H9 (cell line): ENCODE measurements around the gene SMARCC1. TPM values are rescaled to one million over a fixed set of nuclear protein-coding genes. Genes with fewer than 3 reads are reported as not detected.

Experiments used
- DNase-seq: peaks from one replicate; pipeline ENCODE4 v3.0.0-alpha.2; 2017
- H2AFZ ChIP-seq: one replicate; pipeline ENCODE4 v1.6.1; 2013; ENCODE audit warnings: mild to moderate bottlenecking, low read length, control low read depth, moderate library complexity
- H2AK5ac ChIP-seq: 2 replicates; pipeline ENCODE4 v1.6.1; 2013; ENCODE audit warnings: low read length, control low read depth, mixed read lengths; ENCODE audit not compliant: insufficient read length
- H2BK120ac ChIP-seq: one replicate; pipeline ENCODE4 v1.6.1; 2013; ENCODE audit warnings: low read depth, mild to moderate bottlenecking, low read length, control low read depth, inconsistent platforms; ENCODE audit not compliant: poor library complexity, severe bottlenecking
- H2BK12ac ChIP-seq: 2 replicates; pipeline ENCODE4 v1.6.1; 2013; ENCODE audit warnings: low read length, control low read depth, mixed read lengths, low read depth; ENCODE audit not compliant: insufficient read length
- H2BK15ac ChIP-seq: 2 replicates; pipeline ENCODE4 v1.6.1; 2013; ENCODE audit warnings: low read depth, low read length, control low read depth
- H2BK20ac ChIP-seq: one replicate; pipeline ENCODE4 v1.6.1; 2013; ENCODE audit warnings: low read depth, mild to moderate bottlenecking, low read length, control low read depth, inconsistent platforms; ENCODE audit not compliant: poor library complexity, severe bottlenecking
- H2BK5ac ChIP-seq: 2 replicates; pipeline ENCODE4 v1.6.1; 2013; ENCODE audit warnings: low read length, control low read depth, mixed read lengths; ENCODE audit not compliant: insufficient read length
- H3K14ac ChIP-seq: 2 replicates; pipeline ENCODE4 v1.6.1; 2013; ENCODE audit warnings: low read length, control low read depth; ENCODE audit not compliant: insufficient read depth
- H3K18ac ChIP-seq: 2 replicates; pipeline ENCODE4 v1.6.1; 2013; ENCODE audit warnings: low read depth, mild to moderate bottlenecking, mixed read lengths, low read length, control low read depth; ENCODE audit not compliant: insufficient read length
- H3K23ac ChIP-seq: 2 replicates; pipeline ENCODE4 v1.6.1; 2013; ENCODE audit warnings: low read length, control low read depth, mixed read lengths, low read depth; ENCODE audit not compliant: insufficient read length
- H3K23me2 ChIP-seq: 2 replicates; pipeline ENCODE4 v1.6.1; 2013; ENCODE audit warnings: low read depth, mild to moderate bottlenecking, mixed read lengths, low read length, control low read depth; ENCODE audit not compliant: insufficient read length, poor library complexity, severe bottlenecking
- H3K27ac ChIP-seq: 2 replicates; pipeline ENCODE4 v1.5.1; 2013; ENCODE audit warnings: low read length, control low read depth, mixed read lengths, low read depth; ENCODE audit not compliant: insufficient read length
- H3K27me3 ChIP-seq: 2 replicates; pipeline ENCODE4 v1.6.1; 2013; ENCODE audit warnings: low read length, control low read depth, inconsistent platforms; ENCODE audit not compliant: insufficient read depth
- H3K4ac ChIP-seq: 2 replicates; pipeline ENCODE4 v1.6.1; 2013; ENCODE audit warnings: low read depth, mild to moderate bottlenecking, control low read depth, inconsistent platforms, low read length, moderate library complexity
- H3K4me1 ChIP-seq: 2 replicates; pipeline ENCODE4 v1.6.1; 2013; ENCODE audit warnings: low read length, control low read depth, inconsistent platforms; ENCODE audit not compliant: insufficient read depth
- H3K4me2 ChIP-seq: 2 replicates; pipeline ENCODE4 v1.6.1; 2013; ENCODE audit warnings: low read length, control low read depth, mixed read lengths; ENCODE audit not compliant: insufficient read length, insufficient read depth
- H3K56ac ChIP-seq: 2 replicates; pipeline ENCODE4 v1.6.1; 2013; ENCODE audit warnings: low read depth, mild to moderate bottlenecking, mixed read lengths, low read length, control low read depth; ENCODE audit not compliant: insufficient read length
- H3K79me1 ChIP-seq: 2 replicates; pipeline ENCODE4 v1.6.1; 2013; ENCODE audit warnings: low read depth, mild to moderate bottlenecking, moderate library complexity, low read length, control low read depth, inconsistent platforms; ENCODE audit not compliant: insufficient read depth, poor library complexity, severe bottlenecking
- H3K79me2 ChIP-seq: 2 replicates; pipeline ENCODE4 v1.6.1; 2013; ENCODE audit warnings: low read length, control low read depth, inconsistent platforms; ENCODE audit not compliant: insufficient read depth
- H3K9ac ChIP-seq: 2 replicates; pipeline ENCODE4 v1.6.1; 2013; ENCODE audit warnings: low read length, control low read depth, mixed read lengths; ENCODE audit not compliant: insufficient read length; ENCODE audit errors: extremely low read depth
- H3K9me3 ChIP-seq: one replicate; pipeline ENCODE4 v1.6.1; 2013; ENCODE audit warnings: low read depth, low read length, inconsistent platforms; ENCODE audit not compliant: control insufficient read depth
- H3T11ph ChIP-seq: one replicate; pipeline ENCODE4 v1.6.1; 2013; ENCODE audit warnings: mild to moderate bottlenecking, low read length, control low read depth, inconsistent platforms
- H4K20me1 ChIP-seq: one replicate; pipeline ENCODE4 v1.6.1; 2013; ENCODE audit not compliant: control insufficient read depth, insufficient read length, insufficient read depth
- H4K5ac ChIP-seq: 2 replicates; pipeline ENCODE4 v1.6.1; 2013; ENCODE audit warnings: low read depth, mild to moderate bottlenecking, mixed read lengths, low read length, control low read depth; ENCODE audit not compliant: insufficient read length
- H4K8ac ChIP-seq: replicated peaks from 2 replicates; pipeline ENCODE4 v1.6.1; 2013; ENCODE audit warnings: low read length, control low read depth, mixed read lengths, low read depth; ENCODE audit not compliant: insufficient read length
- H4K91ac ChIP-seq: 2 replicates; pipeline ENCODE4 v1.6.1; 2013; ENCODE audit warnings: low read depth, mild to moderate bottlenecking, moderate library complexity, mixed read lengths, low read length, control low read depth; ENCODE audit not compliant: insufficient read length
- H3K27ac Mint-ChIP-seq, 3 experiments: 2 replicates in 2 of 3; 3 replicates in 1 of 3; pipeline ENCODE4 v1.8.0; 2020 to 2021; ENCODE audit warnings: mixed read lengths in 3 of 3, mild to moderate bottlenecking in 1 of 3, moderate library complexity in 1 of 3
- H3K27me3 Mint-ChIP-seq: 2 replicates; pipeline ENCODE4 v1.8.0; 2021; ENCODE audit warnings: low read depth, mild to moderate bottlenecking, moderate library complexity, mixed read lengths
- H3K36me3 Mint-ChIP-seq, 3 experiments: 2 replicates in 2 of 3; 3 replicates in 1 of 3; pipeline ENCODE4 v1.8.0; 2020 to 2021; ENCODE audit warnings: low read depth in 3 of 3, mixed read lengths in 3 of 3; ENCODE audit not compliant: insufficient read depth in 1 of 3
- H3K4me1 Mint-ChIP-seq, 2 experiments: 2 replicates each; pipeline ENCODE4 v1.8.0; 2020; ENCODE audit warnings: mixed read lengths in 2 of 2
- H3K4me3 Mint-ChIP-seq, 2 experiments: 2 replicates in 1 of 2; 3 replicates in 1 of 2; pipeline ENCODE4 v1.8.0; 2020 to 2021; ENCODE audit warnings: mild to moderate bottlenecking in 2 of 2, mixed read lengths in 2 of 2, moderate library complexity in 1 of 2
- H3K9me3 Mint-ChIP-seq, 2 experiments: 2 replicates in 1 of 2; 3 replicates in 1 of 2; pipeline ENCODE4 v1.8.0; 2020; ENCODE audit warnings: mild to moderate bottlenecking in 2 of 2, mixed read lengths in 2 of 2, moderate library complexity in 1 of 2
- WGBS: extraction: QIAGEN DNeasy Blood & Tissue Kit; methylation state at CpG from one replicate; pipeline ENCODE4 v1.1.7; 2013; ENCODE audit warnings: missing lambda C conversion rate, low lambda C conversion rate, mixed read lengths; ENCODE audit not compliant: insufficient read length; ENCODE audit errors: extremely low coverage; 5-methylcytosine and 5-hydroxymethylcytosine counted together
- total RNA-seq: library from RNA; stranded (reverse); gene quantifications from 2 replicates; pipeline ENCODE4 v1.2.1, GENCODE V29; 2021
- TF ChIP-seq, protein P1 (sequence below): fragments of 200-600 bp; sonication (generic); conservative IDR thresholded peaks from 3 replicates; pipeline ENCODE4 v1.8.0; 2021; ENCODE audit warnings: antibody characterized with exemption, mild to moderate bottlenecking

SMARCC1 gene
- total RNA-seq, 1 experiment from 2014 or later: 274 TPM

DNA sequence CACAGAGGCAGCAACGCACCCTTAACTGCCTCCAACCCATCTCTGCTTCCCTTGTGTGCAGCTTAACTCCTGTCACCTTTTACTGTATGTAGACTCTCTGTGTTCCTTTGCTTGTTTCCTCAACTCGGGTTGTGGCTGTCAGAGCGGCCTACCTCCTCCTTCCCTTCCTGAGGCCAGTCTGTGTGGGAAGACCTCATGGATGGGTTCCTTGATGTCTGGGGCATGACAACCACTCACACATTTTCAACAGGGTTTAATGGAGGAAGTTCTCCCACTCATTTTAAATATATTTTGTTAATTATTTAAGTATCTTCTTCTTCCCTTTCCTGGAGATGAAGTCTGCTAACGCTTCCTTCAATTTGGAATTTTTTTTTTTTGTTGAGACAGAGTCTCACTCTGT lies 201.2 kb downstream of the SMARCC1 start:
- H2BK120ac ChIP-seq: no peak overlapping the region
- no peak overlapping the region for H2BK5ac ChIP-seq
- H3K23me2 ChIP-seq: peaks cover 11% of the 10 kb centered on the region
- no peak overlapping the region for H2AK5ac ChIP-seq
- H4K8ac ChIP-seq: no peak overlapping the region
- peaks cover 13% of the 10 kb centered on the region; the same call in 1 of the 2 replicates for H3K27me3 ChIP-seq
- no peak overlapping the region for H3K4ac ChIP-seq
- WGBS: no CpG with 5 or more reads among the region's 4 CpGs
- H3K56ac ChIP-seq: no peak overlapping the region
- no peak overlapping the region for H3K4me2 ChIP-seq
- no peaks in the 10 kb centered on the region for H3K79me2 ChIP-seq
- no peak overlapping the region for H3K9ac ChIP-seq
- H3K14ac ChIP-seq: no peak overlapping the region
- TF ChIP-seq, protein P1, sequence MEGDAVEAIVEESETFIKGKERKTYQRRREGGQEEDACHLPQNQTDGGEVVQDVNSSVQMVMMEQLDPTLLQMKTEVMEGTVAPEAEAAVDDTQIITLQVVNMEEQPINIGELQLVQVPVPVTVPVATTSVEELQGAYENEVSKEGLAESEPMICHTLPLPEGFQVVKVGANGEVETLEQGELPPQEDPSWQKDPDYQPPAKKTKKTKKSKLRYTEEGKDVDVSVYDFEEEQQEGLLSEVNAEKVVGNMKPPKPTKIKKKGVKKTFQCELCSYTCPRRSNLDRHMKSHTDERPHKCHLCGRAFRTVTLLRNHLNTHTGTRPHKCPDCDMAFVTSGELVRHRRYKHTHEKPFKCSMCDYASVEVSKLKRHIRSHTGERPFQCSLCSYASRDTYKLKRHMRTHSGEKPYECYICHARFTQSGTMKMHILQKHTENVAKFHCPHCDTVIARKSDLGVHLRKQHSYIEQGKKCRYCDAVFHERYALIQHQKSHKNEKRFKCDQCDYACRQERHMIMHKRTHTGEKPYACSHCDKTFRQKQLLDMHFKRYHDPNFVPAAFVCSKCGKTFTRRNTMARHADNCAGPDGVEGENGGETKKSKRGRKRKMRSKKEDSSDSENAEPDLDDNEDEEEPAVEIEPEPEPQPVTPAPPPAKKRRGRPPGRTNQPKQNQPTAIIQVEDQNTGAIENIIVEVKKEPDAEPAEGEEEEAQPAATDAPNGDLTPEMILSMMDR: no peak
- H3K27ac Mint-ChIP-seq: no peak overlapping the region
- H3K9me3 ChIP-seq: no peaks in the 10 kb centered on the region
- no peak overlapping the region for H3K18ac ChIP-seq
- no peak for DNase-seq
- no peak overlapping the region for H3K27ac ChIP-seq
- H3K4me3 Mint-ChIP-seq: no peak overlapping the region
- H3K36me3 Mint-ChIP-seq: peaks cover 5 to 12% (median 6%) of the 10 kb centered on the region in 3 experiments; a peak in 6 of 7 replicates
- H3K4me1 Mint-ChIP-seq: peaks cover 12 to 16% of the 10 kb centered on the region in 2 experiments
- H3K9me3 Mint-ChIP-seq: no peaks in the 10 kb centered on the region; a peak in 1 of 5 replicates
- no peak overlapping the region for H2BK20ac ChIP-seq
- H2AFZ ChIP-seq: no peak overlapping the region
- no peak overlapping the region for H4K91ac ChIP-seq
- peaks cover 59% of the 10 kb centered on the region for H3K27me3 Mint-ChIP-seq
- H3K79me1 ChIP-seq: no peaks in the 10 kb centered on the region
- no peaks in the 10 kb centered on the region for H3K4me1 ChIP-seq
- H4K20me1 ChIP-seq: no peaks in the 10 kb centered on the region
- no peak overlapping the region for H2BK15ac ChIP-seq
- no peak overlapping the region for H4K5ac ChIP-seq
- H3T11ph ChIP-seq: no peak overlapping the region
- no peak overlapping the region for H2BK12ac ChIP-seq
- H3K23ac ChIP-seq: no peak overlapping the region
